GM19395 (cell line): Measurements from ENCODE around the gene SLK.

Experiments
- ATAC-seq: cut with Tn5 transposase; IDR thresholded peaks from one replicate; pipeline ENCODE4 v1.9.1; 2021; ENCODE audit warnings: mild to moderate bottlenecking, moderate library complexity; ENCODE audit not compliant: unreplicated experiment

SLK gene

DNA sequence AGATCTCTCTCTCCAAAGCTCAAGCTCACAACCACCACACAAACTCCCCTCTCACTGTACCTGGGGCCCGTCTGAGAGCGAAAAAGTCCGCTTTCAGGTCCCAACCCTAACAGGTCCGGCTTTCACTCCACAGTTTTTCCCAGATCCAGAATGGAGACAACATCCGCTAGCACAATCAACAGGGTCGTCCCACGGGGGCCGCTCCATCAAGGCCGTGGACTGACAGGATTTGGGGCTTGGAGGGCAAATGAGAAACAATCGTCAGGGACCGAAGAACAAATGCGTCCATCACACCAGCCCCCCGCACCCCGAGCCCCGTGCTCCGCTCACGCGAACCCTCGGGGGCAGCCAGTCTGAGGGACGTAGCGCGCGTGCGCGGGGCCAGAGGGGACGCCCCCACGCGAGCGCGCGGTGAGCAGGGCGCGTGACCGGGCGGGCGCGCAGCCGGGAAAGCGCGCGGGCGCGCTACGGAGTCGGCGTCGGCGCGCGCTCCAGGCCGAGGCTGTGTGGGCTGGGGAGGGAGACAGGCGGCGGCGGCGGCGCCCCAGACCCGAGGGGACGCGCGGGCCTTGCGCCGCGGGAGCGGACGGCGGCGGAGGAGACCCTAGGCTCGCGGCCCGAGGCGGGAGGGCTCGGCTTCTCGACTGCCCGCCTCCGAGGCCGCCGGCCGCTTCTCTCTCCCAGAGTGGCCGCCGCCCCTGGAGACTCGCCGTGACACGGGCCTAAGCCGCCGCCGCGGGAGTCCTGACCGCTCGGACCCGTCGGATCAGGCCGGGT, at the start of gene SLK:
Gene SLK, plus strand, starts transcription at position 470 of the 777 bp plus-strand sequence. CDS start 606 bp downstream, outside the sequence.
- peak; percentile 77 for ATAC-seq

DNA sequence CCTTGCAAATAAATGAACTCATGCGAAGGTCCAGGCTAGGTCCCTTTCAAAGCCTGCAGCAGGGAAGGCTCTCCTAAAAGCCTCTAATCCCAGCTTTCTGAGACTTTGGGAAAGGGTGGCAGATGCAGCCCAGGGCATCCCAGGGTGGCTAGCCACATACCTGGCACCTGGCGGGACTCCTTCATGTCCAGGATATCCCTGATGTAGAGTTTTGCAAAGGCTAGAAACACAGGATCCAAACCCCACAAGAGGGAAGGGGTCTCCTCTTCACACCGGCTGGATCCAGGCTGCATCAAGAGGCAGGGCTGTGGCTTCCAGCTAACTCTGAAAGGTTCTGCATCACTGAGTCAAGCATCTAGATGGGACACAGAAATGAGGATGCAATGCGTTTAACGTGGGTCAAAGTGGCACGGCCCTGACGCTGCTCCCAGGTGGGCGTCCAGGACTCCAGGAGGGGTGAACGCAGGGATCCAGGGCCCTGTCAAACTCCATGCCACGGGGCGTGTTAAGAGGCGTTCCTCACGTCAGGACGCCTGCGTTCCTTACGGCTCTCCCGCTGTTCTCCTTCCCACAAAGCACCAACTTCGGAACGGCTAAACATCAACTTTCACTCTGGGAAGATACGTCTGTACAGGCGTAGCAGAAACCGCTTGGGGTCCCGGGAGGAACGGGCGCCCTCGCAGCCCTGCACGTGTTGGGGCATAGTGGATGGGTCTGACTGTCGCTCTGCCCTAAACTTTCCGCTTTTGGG, 49.5 kb upstream of the SLK start:
- ATAC-seq, result peak; percentile 15

GRCh38 chr10:103918053-103918846, 48.7 kb upstream of the SLK start, which contains the start of gene STN1:
Gene STN1, minus strand, starts transcription at chr10:103918184. Its CDS starts 590 bp downstream, at chr10:103917594.
- peak; percentile 87 for ATAC-seq

GRCh38 chr10:103919648-103920025, 47.3 kb upstream of the SLK start:
- no peak for ATAC-seq

DNA sequence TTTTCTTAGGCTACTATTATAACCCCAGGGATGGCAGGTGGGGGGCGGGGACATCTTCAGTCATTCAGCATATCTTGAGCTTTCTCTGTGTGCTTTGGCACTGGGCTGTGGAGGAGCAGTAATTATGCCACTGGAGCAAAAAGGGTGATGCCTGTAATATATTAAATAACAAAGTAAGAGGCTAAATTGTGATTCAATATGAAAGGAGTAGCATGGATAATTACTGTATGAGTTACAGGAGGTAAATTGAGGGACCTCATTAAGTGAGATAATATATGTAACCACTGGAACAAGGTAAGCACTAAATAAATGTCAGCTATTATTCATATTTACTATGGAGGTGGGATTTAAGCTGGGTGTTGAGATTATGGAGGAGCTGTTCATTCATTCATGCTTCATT, 45.7 kb upstream of the SLK start:
- ATAC-seq, result no peak

- ATAC-seq, result peak; percentile 44
These were observed 45.2 kb upstream of the SLK start for GRCh38 chr10:103921750-103922195.

DNA sequence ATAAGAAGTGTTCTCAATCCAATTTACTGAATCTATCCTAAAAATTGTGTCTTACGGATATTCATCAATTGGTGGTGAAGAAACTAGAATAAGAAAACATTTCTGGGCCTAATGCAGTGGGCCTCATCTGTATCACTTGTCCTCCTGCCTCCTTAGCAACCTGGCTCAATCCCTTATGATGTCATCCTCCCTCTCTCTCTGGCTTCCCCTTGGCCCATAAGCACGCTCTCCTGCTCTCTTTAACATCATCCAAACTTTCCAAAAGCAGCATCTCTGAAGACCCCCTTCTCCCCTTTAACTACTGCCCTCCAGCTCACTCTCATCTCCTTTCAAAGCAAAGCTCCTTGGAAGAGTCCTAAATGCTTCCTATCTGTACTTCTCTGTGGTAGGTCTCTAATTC, 44.3 kb upstream of the SLK start:
- no peak for ATAC-seq

DNA sequence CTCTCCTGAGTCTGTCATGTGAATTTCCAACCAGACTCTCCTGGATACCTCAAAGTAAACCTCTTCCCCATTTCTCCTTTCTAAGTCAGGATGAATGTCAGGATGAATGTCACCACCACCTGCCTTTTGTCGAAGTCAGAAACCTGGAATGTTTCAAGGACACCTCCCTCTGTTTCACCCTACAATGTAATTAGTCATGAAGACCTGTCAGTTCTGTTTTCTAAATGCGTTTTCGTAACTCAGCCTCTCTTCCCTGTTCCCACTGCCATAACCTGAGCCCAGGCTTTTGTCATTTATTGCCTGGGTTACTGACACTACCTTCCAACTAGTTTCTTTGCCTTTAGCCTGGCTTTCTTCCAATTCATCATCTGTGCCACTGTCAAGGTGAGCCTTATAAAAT, 43.4 kb upstream of the SLK start:
- no peak for ATAC-seq

DNA sequence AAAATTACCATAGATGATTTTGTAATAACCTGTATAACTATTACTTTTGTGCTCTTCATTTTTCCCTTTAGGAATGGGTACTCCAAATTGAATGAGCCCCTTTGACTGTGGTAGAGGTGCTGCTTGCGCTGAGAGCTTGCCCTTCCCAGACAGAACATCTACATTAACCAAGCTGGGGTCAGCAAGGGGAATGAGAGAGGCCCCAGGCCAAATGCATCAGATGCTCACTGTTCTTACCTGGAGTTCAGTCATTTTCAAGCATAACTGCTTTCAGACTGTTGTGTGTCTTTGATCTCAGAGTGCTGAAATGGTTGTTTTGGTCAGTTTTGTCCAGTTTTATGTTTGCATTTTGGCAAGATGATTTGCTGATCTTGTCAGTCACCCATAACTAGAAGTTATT, 41.3 kb upstream of the SLK start:
- ATAC-seq, result no peak

GRCh38 chr10:103926722-103927319, 40.1 kb upstream of the SLK start:
- no peak for ATAC-seq

DNA sequence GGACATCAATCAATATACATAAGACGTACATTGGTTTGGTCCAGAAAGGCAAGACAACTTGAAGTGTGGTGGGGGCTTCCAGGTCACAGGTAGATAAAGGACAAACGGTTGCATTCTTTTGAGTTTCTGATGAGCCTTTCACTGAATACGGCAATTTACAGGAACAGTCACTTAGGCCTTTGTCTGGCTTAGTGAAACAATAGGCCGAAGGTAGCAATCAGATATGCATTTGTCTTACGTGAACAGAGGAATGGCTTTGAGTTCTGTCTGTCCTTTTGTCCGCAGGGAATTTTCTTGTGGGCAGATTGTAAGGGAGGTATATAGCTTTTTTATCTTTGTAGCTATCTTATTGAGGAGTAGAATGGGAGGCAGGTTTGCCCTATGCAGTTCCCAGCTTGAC, 38.2 kb upstream of the SLK start:
- no peak for ATAC-seq

DNA sequence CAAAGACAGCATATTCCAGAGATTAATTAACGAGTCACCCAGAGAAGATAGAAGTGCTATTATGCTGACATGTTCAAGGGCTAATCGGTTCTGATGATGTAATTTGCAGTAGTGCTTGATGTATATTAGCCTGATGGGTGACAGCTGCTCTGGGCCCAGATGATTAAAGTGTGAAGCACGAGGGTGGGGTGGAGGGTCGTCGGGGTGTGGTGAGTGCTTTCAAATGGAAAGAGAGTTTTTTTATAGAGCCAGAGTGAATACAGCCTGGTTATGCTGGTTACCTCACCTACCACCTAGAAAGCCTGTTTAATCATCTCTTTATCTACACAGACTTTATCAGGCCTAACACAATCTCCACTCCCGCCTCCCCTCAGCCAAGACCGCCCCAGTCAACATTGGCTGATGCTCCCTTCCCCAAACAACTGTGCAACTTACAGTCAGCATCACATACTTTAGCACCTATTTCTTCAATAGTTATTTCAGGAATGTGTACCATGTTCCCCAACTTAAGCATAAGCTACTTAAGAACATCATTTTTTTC, 37.5 kb upstream of the SLK start:
- ATAC-seq, result no peak

DNA sequence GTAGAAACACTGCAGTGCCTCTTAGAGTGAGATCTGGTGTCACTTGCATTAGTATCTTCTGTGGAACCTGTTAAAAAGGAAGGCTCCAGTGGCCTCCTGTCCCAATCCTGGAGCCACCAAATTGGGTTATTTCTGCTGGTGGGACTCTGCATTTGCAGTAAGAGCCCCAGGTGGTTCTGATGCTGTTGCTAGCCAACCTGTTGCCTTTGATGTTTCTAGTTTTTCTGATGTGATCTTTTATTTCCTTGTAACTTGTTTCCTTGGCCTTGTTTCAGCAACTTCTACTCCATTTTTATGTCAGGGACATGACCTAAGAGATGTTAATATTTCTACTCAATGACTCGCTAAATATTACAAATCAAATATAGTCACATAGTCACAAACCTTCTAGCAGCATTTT, 36.5 kb upstream of the SLK start:
- ATAC-seq, result no peak

DNA sequence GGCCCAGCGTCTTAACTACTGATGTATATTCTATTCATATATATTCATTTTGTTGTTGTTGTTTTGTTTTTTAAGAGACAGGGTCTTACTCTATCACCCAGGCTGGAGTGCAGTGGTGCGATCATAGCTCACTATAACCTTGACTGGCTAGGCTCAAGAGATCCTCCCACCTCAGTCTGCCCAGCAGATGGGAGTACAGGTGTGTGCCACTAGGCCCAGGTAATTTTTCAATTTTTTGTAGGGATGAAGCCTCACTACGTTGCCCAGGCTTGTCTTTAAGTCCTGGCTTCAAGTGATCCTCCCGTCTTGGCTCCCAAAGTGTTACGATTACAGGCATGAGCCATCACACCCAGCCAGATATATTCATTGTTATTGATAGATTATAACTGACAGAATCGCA, 36.1 kb upstream of the SLK start:
- no peak for ATAC-seq

GRCh38 chr10:103931603-103932002, 35.3 kb upstream of the SLK start:
- no peak for ATAC-seq

DNA sequence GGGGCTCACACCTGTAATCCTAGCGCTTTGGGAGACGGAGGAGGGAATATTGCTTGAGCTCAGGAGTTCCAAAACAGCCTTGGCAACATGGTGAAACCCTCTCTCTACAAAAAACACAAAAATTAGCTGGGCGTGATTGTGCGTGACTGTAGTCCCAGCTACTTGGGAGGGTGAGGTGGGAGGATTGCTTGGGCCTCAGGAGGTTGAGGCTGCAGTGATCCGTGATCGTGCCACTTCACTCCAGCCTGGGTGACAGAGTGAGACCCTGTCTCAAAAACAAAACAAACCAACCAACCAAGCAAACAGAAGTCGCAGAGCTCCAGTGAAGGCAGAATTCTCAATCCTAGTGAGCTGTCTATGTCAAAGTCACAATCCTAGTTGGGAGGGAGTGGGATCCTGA, 34.7 kb upstream of the SLK start:
- no peak for ATAC-seq

DNA sequence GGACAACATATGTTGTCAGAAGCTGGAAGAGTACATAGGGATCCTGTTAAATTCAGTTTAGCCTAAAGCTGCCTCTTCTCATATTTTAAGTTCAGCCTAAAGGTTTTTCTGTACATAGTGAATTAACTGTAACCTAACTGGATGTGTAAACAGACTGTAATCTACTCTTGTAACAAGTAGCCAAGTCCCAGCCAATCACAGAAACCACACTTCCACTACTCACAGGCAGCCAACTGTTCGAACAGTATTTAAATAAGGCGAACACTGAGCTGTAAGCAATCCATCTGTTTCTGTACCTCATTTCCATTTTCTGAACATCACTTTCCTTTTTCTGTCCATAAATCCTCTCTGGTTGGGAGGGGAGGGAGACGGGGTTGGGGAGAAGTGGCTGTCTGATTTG, 34.0 kb upstream of the SLK start:
- ATAC-seq, result no peak

DNA sequence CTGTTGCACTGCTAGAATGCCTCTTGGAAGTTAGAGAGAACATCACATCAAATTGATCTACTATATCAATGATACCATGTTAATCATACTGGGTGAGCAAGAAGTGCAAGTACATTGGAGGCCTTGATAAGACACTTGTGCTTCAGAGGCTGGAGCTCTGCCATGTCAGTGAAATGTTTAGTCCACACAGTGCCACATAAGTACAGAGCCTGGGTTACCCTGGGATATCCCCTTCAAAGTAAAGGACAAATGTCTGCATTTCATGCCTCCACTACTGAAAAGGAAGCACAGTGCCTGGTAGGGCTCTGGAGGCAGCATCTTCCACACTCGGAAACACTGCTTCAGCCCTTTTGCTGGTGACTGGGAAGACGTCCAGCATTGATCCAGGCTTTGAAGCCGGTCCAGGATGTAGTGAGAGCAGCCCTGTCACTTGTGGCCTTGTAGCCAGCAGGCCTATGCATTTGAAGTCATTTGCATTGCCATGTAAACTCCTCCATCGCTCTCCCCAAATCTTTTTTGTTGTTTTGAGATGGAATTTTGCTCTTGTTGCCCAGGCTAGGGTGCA, 33.3 kb upstream of the SLK start:
- ATAC-seq, result no peak

GRCh38 chr10:103934308-103934707, 32.6 kb upstream of the SLK start:
- no peak for ATAC-seq

DNA sequence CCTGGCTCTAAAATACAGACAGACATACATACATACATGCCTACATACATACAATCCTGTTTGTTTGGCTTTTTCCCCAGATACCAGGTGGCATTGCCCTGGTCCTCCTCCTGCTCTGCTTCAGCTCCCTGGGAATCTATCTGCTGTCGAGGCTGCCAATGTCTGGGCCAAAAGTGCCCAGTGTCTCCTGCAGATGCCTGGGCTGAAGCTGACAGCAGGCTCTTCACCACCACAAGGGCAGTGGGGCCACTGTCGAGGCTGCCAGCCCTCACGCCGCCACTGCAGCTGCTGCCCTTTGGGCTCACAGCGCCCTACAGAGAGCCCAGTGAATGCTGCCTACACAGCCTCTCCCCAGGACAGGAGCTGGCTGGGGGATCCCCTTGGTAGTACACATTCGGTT, 30.9 kb upstream of the SLK start:
- no peak for ATAC-seq
